ENCODE results near the gene TMEM258.

TMEM258 gene

DNA sequence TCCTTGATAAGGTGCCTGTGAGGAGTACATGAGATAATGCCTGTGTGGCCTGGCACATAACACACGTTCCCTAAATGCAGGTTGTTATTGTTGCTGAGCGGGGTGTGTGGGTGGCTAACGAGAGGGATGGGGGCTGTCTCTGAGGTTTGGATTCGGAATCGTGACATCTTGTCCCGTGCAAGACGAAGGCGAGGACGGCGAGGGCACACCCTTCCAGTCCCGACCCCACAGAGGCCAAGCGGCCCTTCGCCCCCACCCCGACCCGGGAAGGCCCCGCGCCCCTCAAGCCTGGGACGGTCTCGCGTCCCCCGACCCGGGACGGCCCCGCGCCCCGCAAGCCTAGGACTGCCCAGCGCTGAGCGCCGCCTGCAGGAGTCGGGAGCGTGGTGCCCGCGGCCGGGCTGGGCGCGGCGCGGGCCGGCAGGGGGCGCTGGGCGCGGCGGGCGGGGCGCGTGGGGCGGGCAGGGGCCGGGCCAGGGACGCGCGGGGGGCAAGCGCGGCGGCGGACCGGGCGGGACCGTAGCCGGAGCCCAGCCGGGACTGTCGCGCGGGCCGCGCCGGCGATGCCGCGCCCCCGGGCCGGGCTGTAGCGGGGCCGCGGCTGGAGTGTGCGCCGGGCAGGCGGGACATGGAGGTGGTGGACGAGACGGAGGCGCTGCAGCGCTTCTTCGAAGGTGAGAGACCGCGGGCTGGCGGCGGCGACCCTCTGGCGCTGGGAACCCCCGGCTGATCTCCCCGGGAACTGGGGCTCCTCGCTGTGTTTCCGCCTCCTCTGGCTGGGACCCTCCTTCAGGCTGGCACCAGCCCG lies 40.1 kb downstream of the TMEM258 start, which contains the start of gene MYRF:
Gene MYRF (plus strand): TSS at position 520 of the 808 bp plus-strand sequence. CDS start 109 bp downstream, at position 629.
- peak; percentile 35 for DNase-seq (ENCODE audit: low read depth)
- TF ChIP-seq, protein P1, sequence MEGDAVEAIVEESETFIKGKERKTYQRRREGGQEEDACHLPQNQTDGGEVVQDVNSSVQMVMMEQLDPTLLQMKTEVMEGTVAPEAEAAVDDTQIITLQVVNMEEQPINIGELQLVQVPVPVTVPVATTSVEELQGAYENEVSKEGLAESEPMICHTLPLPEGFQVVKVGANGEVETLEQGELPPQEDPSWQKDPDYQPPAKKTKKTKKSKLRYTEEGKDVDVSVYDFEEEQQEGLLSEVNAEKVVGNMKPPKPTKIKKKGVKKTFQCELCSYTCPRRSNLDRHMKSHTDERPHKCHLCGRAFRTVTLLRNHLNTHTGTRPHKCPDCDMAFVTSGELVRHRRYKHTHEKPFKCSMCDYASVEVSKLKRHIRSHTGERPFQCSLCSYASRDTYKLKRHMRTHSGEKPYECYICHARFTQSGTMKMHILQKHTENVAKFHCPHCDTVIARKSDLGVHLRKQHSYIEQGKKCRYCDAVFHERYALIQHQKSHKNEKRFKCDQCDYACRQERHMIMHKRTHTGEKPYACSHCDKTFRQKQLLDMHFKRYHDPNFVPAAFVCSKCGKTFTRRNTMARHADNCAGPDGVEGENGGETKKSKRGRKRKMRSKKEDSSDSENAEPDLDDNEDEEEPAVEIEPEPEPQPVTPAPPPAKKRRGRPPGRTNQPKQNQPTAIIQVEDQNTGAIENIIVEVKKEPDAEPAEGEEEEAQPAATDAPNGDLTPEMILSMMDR (IDR thresholded peaks at IDR 0.05; ENCODE audit: low read length, missing control alignments): peak; percentile 30
- peak within 1 kb of the TSS; percentile 64 for H3K4me3 ChIP-seq (replicated peaks; ENCODE audit: low read depth, low read length)

DNA sequence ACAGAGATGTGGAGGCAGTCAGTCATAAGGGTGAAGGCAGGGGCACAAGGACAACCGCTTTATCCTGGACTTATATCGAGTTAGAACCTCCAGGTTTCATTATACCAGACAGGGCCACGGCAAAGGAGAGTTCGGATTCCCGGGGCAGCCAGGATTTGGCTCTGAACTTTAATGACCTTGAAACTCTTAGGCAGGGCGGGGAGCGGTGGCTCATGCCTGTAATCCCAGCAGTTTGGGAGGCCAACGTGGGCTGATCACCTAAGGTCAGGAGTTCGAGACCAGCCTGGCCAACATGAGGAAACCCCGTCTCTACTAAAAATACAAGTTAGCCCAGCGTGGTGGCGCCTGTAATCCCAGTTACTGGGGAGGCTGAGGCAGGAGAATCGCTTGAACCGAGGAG lies 41.0 kb downstream of the TMEM258 start:
- DNase-seq (ENCODE audit: low read depth): no peak
- H3K4me3 ChIP-seq (replicated peaks; ENCODE audit: low read depth, low read length): no peak overlapping the region
- TF ChIP-seq, protein P1 (IDR thresholded peaks at IDR 0.05; ENCODE audit: low read length, missing control alignments): no peak

DNA sequence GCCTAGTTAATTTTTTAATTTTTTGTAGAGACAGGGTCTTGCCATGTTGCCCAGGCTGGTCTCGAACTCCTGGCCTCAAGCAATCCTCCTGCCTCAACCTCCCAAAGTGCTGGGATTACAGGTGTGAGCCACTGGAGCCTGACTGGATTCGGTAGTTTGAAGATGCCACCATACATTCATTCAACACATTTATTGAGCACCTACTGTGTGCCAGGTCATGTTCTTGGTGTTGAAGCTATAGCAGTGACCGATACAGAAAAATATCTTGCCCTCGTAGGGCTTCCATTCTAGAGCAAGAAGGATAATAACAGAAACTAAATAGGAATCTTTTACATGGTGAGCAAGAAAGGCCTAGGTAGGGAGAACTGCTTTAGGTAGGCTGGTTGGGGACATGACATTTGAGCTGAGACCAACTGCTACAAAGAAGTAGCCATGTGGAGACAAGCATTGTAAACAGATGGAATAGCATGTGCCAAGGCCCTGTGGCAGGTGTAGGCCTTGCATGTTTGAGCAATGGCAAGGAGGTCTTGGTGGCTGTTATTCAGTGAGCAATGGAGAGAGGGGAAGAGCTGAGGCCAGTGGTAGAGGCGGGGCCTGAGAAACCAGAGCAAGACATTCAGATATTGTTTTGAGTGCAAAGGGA lies 41.6 kb downstream of the TMEM258 start:
- no peak overlapping the region for H3K4me3 ChIP-seq (replicated peaks; ENCODE audit: low read depth, low read length)
- DNase-seq (ENCODE audit: low read depth): no peak
- TF ChIP-seq, protein P1 (IDR thresholded peaks at IDR 0.05; ENCODE audit: low read length, missing control alignments): no peak

DNA sequence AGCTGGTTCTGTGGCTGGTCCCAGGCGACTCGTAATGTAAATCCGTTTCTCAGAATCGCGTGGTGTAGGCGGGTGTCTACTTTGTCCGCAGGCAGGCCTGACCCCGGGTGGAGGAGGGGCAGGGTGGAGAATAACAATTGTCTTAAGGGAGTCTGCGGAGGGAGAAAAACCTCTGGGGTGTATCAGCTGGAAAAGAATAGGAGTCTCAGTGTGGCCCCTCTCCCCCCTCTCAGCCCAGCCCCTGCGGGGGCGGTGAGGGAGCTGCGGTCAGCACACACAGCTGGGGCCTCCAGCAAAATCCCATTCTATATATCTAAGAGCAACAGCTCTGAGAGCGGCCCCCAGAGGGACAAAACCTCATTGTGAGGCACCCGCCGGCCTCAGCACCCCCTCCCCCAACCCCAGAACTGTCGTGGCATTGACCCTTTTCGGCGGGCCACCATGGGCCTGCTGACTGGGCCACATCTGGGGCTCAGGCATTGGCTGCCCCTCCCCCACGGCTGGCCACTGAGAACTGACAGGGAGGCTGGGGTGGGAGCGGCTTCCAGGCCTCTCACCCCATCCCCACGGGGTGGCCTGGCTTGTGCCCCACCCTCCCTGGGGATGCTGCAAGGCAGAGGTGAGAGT lies 42.7 kb downstream of the TMEM258 start:
- no peak overlapping the region for H3K4me3 ChIP-seq (replicated peaks; ENCODE audit: low read depth, low read length)
- TF ChIP-seq, protein P1 (IDR thresholded peaks at IDR 0.05; ENCODE audit: low read length, missing control alignments): no peak
- peak; percentile 42 for DNase-seq (ENCODE audit: low read depth)

DNA sequence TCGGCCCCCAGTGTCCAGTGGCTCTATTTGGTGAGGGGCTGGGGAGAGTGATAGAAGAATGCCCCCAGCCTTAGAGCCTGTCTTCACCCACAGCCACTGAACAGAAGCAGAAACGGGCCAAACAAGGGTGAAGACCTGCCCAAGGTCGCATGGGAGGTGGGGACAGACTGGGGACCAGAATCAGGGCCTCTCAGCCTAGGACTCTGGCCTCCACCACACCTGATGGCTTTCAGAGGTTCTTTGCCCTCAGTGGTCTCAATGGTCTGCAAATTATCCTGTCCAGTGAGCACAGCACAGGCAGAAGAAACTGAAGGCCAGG lies 44.5 kb downstream of the TMEM258 start:
- TF ChIP-seq, protein P1 (IDR thresholded peaks at IDR 0.05; ENCODE audit: low read length, missing control alignments): no peak
- DNase-seq (ENCODE audit: low read depth): no peak
- no peak overlapping the region for H3K4me3 ChIP-seq (replicated peaks; ENCODE audit: low read depth, low read length)

DNA sequence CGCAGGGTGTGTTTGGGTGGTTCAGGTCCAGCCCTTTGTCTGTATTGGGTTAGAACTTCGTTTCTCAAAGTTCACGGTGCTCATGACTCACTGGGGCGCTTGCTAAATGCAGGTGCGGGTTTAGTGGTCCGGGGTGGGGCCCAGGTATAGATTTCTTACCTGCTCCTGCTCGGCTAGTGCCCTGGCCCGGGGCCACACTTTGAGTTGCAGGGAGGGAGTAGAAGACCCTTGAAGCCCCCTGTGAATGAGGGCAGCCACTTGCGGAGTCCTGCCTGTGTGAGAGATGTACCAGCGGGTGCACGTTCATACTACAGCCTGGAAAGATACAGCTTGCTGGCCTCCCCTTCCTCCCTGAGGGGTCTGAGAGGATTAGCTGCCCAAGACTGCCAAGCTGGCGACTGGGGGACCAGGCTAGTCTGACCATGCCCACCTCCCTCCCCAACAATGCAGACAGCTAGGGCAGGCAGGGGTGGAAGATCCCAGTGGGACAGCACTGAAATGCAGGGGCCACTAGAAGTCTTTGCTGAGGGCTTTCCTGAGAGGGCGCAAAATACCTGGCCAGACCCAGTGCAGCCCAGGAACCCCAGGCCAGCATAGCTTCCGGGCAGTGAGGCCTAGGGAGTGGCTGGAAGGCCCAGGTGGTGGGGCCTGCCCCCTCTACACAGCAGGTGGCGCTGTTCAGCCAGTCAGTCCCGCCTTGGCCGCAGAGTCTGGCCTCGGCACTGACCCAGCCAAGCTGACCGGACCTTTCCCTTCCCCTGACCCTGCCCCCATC lies 45.0 kb downstream of the TMEM258 start:
- peak; percentile 74 for DNase-seq (ENCODE audit: low read depth)
- H3K4me3 ChIP-seq (replicated peaks; ENCODE audit: low read depth, low read length): no peak overlapping the region
- TF ChIP-seq, protein P1 (IDR thresholded peaks at IDR 0.05; ENCODE audit: low read length, missing control alignments): peak; percentile 91
